Keratinocyte (primary cell): ENCODE measurements around the gene CDKAL1. TPM values are rescaled to one million over a fixed set of nuclear protein-coding genes. Genes with fewer than 3 reads are reported as not detected.

Source experiments
- DNase-seq: peaks from one replicate; pipeline ENCODE4 v3.0.0-alpha.2; 2011; ENCODE audit warnings: low read depth, missing footprints, low spot score
- FAIRE-seq: peaks from 2 replicates; lab custom pipeline; 2011; peaks lifted over from hg19 to GRCh38; lab: Jason Lieb, UNC
- H2AFZ ChIP-seq: 2 replicates; pipeline ENCODE4 v1.6.0; 2012; ENCODE audit warnings: low read length, control low read depth, inconsistent platforms; ENCODE audit not compliant: control insufficient read depth
- H3K27ac ChIP-seq: 2 replicates; pipeline ENCODE4 v1.5.1; 2011; ENCODE audit warnings: low read length; ENCODE audit not compliant: control insufficient read depth, insufficient read depth
- H3K27me3 ChIP-seq: 3 replicates; pipeline ENCODE4 v1.6.0; 2011; ENCODE audit warnings: low read length; ENCODE audit not compliant: control insufficient read depth, insufficient read depth; ENCODE audit errors: extremely low read depth
- H3K36me3 ChIP-seq, 2 experiments: 2 replicates in 1 of 2; 3 replicates in 1 of 2; pipeline ENCODE4 v1.5.1; 2011; ENCODE audit warnings: low read length in 2 of 2, mild to moderate bottlenecking in 1 of 2; ENCODE audit not compliant: control insufficient read depth in 2 of 2, insufficient read depth in 2 of 2; ENCODE audit errors: extremely low read depth in 1 of 2
- H3K4me1 ChIP-seq: 3 replicates; pipeline ENCODE4 v1.5.1; 2011; ENCODE audit warnings: low read length; ENCODE audit not compliant: control insufficient read depth, insufficient read depth; ENCODE audit errors: extremely low read depth
- H3K4me2 ChIP-seq: 3 replicates; pipeline ENCODE4 v1.6.0; 2011; ENCODE audit warnings: low read depth, low read length; ENCODE audit not compliant: control insufficient read depth, insufficient read depth; ENCODE audit errors: extremely low read depth
- H3K4me3 ChIP-seq, 3 experiments: fragments of 200-600 bp in 1 of 3; sonication (generic) in 1 of 3; 2 replicates in 2 of 3; 3 replicates in 1 of 3; pipeline ENCODE4 v1.5.1; 2011 to 2016; ENCODE audit warnings: low read length in 3 of 3, mild to moderate bottlenecking in 3 of 3, control low read depth in 2 of 3, inconsistent platforms in 1 of 3, low read depth in 1 of 3, mixed read lengths in 1 of 3, mixed run types in 1 of 3, moderate library complexity in 1 of 3; ENCODE audit not compliant: control insufficient read depth in 2 of 3, insufficient read depth in 2 of 3; ENCODE audit errors: extremely low read depth in 1 of 3
- H3K79me2 ChIP-seq: 2 replicates; pipeline ENCODE4 v1.6.0; 2012; ENCODE audit warnings: low read length; ENCODE audit not compliant: control insufficient read depth, insufficient read depth
- H3K9ac ChIP-seq: 3 replicates; pipeline ENCODE4 v1.6.0; 2011; ENCODE audit warnings: low read length; ENCODE audit not compliant: control insufficient read depth, insufficient read depth; ENCODE audit errors: extremely low read depth
- H3K9me1 ChIP-seq: 3 replicates; pipeline ENCODE4 v1.6.0; 2011; ENCODE audit warnings: low read length; ENCODE audit not compliant: control insufficient read depth, insufficient read depth; ENCODE audit errors: extremely low read depth
- H3K9me3 ChIP-seq: 2 replicates; pipeline ENCODE4 v1.5.1; 2012; ENCODE audit warnings: low read depth, low read length; ENCODE audit not compliant: control insufficient read depth
- H4K20me1 ChIP-seq: 3 replicates; pipeline ENCODE4 v1.6.0; 2011; ENCODE audit warnings: low read length; ENCODE audit not compliant: control insufficient read depth, insufficient read depth; ENCODE audit errors: extremely low read depth
- EZH2 ChIP-seq: IDR thresholded peaks from one replicate; pipeline ENCODE4 v1.6.1; 2012; ENCODE audit warnings: inconsistent platforms, mild to moderate bottlenecking, low read length, moderate library complexity
- dilution Hi-C: fragments of 300-500 bp; cut with MboI; formaldehyde crosslinking; loops from one replicate; pipeline ENCODE4 v1.7.0; 2020; ENCODE audit warnings: low sequenced_read_pairs; ENCODE audit not compliant: extremely low pct_ligation_motif_present
- polyA plus RNA-seq, 5 experiments: library from polyadenylated mRNA; depleted of rRNA in 3 of 5; stranded (reverse) in 3 of 5; stranded (forward) in 1 of 5; unstranded in 1 of 5; fragments of >200 nt; gene quantifications; 1 replicate in 1 of 5; 2 replicates in 3 of 5; 3 replicates in 1 of 5; pipeline versions ENCODE4 v1.2.1 to v1.2.3, GENCODE V29; 2011 to 2012; ENCODE audit warnings: missing spikeins in 2 of 5, low read depth in 1 of 5, low replicate concordance in 1 of 5
- TF ChIP-seq, protein P1 (sequence below), 3 experiments: IDR thresholded peaks in 1 of 3; conservative IDR thresholded peaks in 1 of 3; optimal IDR thresholded peaks in 1 of 3; 2 replicates in 2 of 3; 3 replicates in 1 of 3; pipeline versions ENCODE3 to v1.5.1; 2011; ENCODE audit warnings: low read length in 3 of 3, mild to moderate bottlenecking in 3 of 3, moderate library complexity in 2 of 3, control low read depth in 1 of 3, inconsistent platforms in 1 of 3; ENCODE audit not compliant: insufficient read depth in 2 of 3; ENCODE audit errors: extremely low read depth in 1 of 3

Gene CDKAL1
- polyA plus RNA-seq, 1 donor (not counting 4 experiments of a cell fraction or from before 2014, with no cell fraction given): 5.6 TPM

DNA sequence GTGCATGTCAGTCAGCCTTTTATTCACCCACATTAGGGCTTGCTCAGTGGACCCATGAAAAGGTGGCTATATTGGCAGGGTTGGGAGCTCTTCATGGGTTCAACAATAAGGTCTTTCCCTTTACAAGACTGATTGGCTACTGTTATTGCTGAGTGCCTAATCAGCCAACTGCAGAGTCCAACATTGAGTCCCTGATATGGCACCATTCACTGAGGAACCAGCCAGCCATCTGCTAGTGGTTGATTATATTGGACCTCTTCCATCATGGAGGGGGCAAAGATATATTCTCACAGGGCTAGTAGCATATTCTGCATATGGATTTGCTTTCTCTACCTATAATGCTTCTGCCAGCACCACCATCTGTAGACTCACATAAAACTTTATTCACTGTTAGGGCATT lies 69.9 kb downstream of the CDKAL1 start:
- Histone ChIP-seq H3K9ac (no peak overlapping the region), H3K27ac (no peak overlapping the region), H2AFZ (no peak overlapping the region), H3K9me3 (no peaks in the 10 kb centered on the region), H4K20me1 (no peaks in the 10 kb centered on the region), H3K4me1 (peaks cover 10% of the 10 kb centered on the region), H3K79me2 (no peaks in the 10 kb centered on the region), H3K4me3 (no peak overlapping the region), H3K36me3 (no peaks in the 10 kb centered on the region), H3K9me1 (no peaks in the 10 kb centered on the region), H3K27me3 (no peaks in the 10 kb centered on the region), H3K4me2 (no peak overlapping the region)
- FAIRE-seq (no peak), DNase-seq (no peak)
- dilution Hi-C loops: no loop called here
- TF ChIP-seq, protein P1, sequence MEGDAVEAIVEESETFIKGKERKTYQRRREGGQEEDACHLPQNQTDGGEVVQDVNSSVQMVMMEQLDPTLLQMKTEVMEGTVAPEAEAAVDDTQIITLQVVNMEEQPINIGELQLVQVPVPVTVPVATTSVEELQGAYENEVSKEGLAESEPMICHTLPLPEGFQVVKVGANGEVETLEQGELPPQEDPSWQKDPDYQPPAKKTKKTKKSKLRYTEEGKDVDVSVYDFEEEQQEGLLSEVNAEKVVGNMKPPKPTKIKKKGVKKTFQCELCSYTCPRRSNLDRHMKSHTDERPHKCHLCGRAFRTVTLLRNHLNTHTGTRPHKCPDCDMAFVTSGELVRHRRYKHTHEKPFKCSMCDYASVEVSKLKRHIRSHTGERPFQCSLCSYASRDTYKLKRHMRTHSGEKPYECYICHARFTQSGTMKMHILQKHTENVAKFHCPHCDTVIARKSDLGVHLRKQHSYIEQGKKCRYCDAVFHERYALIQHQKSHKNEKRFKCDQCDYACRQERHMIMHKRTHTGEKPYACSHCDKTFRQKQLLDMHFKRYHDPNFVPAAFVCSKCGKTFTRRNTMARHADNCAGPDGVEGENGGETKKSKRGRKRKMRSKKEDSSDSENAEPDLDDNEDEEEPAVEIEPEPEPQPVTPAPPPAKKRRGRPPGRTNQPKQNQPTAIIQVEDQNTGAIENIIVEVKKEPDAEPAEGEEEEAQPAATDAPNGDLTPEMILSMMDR (optimal IDR thresholded peaks at IDR 0.05 in 1 of 3, IDR thresholded peaks at IDR 0.05 in 1 of 3, conservative IDR thresholded peaks at IDR 0.05 in 1 of 3; ENCODE audit: extremely low read depth in 1 of 3, insufficient read depth in 2 of 3, low read length in 3 of 3): no peak
- TF ChIP-seq EZH2: no peak

DNA sequence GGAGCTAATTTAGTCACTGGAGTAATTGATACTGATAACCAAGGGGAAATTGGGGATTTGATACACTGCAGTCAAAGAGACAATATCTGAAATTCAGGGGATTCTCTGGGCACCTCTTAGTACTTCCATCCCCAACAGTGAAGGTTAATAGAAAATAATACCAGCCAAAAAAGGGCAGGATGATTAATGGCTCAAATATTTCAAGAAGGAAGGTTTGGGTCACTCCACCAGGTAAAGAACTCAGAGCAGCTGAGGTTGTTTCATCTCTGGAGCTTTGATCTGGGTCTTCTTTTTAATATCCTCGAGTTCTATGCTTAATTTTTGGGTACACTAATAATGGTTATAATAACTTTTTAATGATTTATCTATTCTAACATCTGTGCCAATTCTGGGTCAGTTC lies 70.8 kb downstream of the CDKAL1 start:
- H3K27me3 ChIP-seq: no peaks in the 10 kb centered on the region
- H3K4me1 ChIP-seq: peaks cover 10% of the 10 kb centered on the region
- FAIRE-seq (no peak), DNase-seq (no peak)
- no peaks in the 10 kb centered on the region for H3K36me3 ChIP-seq
- H3K9me3 ChIP-seq: no peaks in the 10 kb centered on the region
- no peak overlapping the region for H3K4me2 ChIP-seq
- no peak overlapping the region for H3K4me3 ChIP-seq
- dilution Hi-C loops: no loop called here
- H4K20me1 ChIP-seq: no peaks in the 10 kb centered on the region
- H3K9ac ChIP-seq: no peak overlapping the region
- H3K79me2 ChIP-seq: no peaks in the 10 kb centered on the region
- TF ChIP-seq EZH2: no peak
- no peaks in the 10 kb centered on the region for H3K9me1 ChIP-seq
- no peak overlapping the region for H2AFZ ChIP-seq
- H3K27ac ChIP-seq: no peak overlapping the region

GRCh38 chr6:20605581-20605980 lies 71.3 kb downstream of the CDKAL1 start:
- no peaks in the 10 kb centered on the region for H3K9me1 ChIP-seq
- no peaks in the 10 kb centered on the region for H3K36me3 ChIP-seq
- H3K9me3 ChIP-seq: no peaks in the 10 kb centered on the region
- H3K4me3 ChIP-seq: no peak overlapping the region
- no peak overlapping the region for H3K4me2 ChIP-seq
- no peak for DNase-seq
- H3K27me3 ChIP-seq: no peaks in the 10 kb centered on the region
- H3K27ac ChIP-seq: no peak overlapping the region
- H3K9ac ChIP-seq: no peak overlapping the region
- dilution Hi-C loops: no loop called here
- H3K4me1 ChIP-seq: peaks cover 10% of the 10 kb centered on the region
- peak; percentile 46 for FAIRE-seq
- H3K79me2 ChIP-seq: no peaks in the 10 kb centered on the region
- TF ChIP-seq, protein P1 (optimal IDR thresholded peaks at IDR 0.05 in 1 of 3, IDR thresholded peaks at IDR 0.05 in 1 of 3, conservative IDR thresholded peaks at IDR 0.05 in 1 of 3; ENCODE audit: extremely low read depth in 1 of 3, insufficient read depth in 2 of 3, low read length in 3 of 3): no peak
- TF ChIP-seq EZH2: no peak
- no peaks in the 10 kb centered on the region for H4K20me1 ChIP-seq
- no peak overlapping the region for H2AFZ ChIP-seq
